Large intestine (tissue), 3 donors: Measurements from ENCODE around the gene PACSIN2. TPM values are rescaled to one million over a fixed set of nuclear protein-coding genes. Genes with fewer than 3 reads are reported as not detected.
"Not testable (repeated sequence)": the region's sequence is repeated elsewhere in the genome, so short reads cannot be mapped to it uniquely, and the experiment has no call there.

Source experiments
- DNase-seq, 2 donors: peaks; one replicate each; pipeline versions ENCODE4 v3.0.0 to v3.0.0-alpha.2; 2013
- H3K27ac ChIP-seq: one replicate; pipeline ENCODE4 v1.5.1; 2013; ENCODE audit warnings: low read length
- H3K27me3 ChIP-seq: 2 replicates; pipeline ENCODE4 v1.6.1; 2013; ENCODE audit warnings: low read length; ENCODE audit not compliant: control insufficient read depth, insufficient read depth
- H3K36me3 ChIP-seq: 2 replicates; pipeline ENCODE4 v1.6.1; 2013; ENCODE audit warnings: low read length; ENCODE audit not compliant: control insufficient read depth, insufficient read depth
- H3K4me1 ChIP-seq: one replicate; pipeline ENCODE4 v1.6.1; 2013; ENCODE audit warnings: low read length; ENCODE audit not compliant: control insufficient read depth, insufficient read depth
- H3K4me3 ChIP-seq: one replicate; pipeline ENCODE4 v1.5.1; 2013; ENCODE audit warnings: low read length
- H3K9me3 ChIP-seq: one replicate; pipeline ENCODE4 v1.6.1; 2013; ENCODE audit warnings: mild to moderate bottlenecking, low read depth, low read length, moderate library complexity; ENCODE audit not compliant: control insufficient read depth
- WGBS: methylation state at CpG from one replicate; pipeline ENCODE4 v1.1.5; 2013; ENCODE audit warnings: low lambda C conversion rate; ENCODE audit not compliant: insufficient coverage; 5-methylcytosine and 5-hydroxymethylcytosine counted together
- polyA plus RNA-seq: library from polyadenylated mRNA; unstranded; fragments of 120-200 nt; gene quantifications from one replicate; pipeline ENCODE4 v1.2.1, GENCODE V29; 2013

PACSIN2 gene
- polyA plus RNA-seq, 1 donor, result 51.5 TPM

- no CpG with 5 or more reads among the region's 13 CpGs for WGBS
- H3K27me3 ChIP-seq, result no peaks in the 10 kb centered on the region
- H3K9me3 ChIP-seq, result no peaks in the 10 kb centered on the region
- H3K4me3 ChIP-seq, result peak overlapping the region; percentile 21
- H3K36me3 ChIP-seq, result no peaks in the 10 kb centered on the region
- peaks cover 53% of the 10 kb centered on the region for H3K4me1 ChIP-seq
- H3K27ac ChIP-seq, result peak overlapping the region; percentile 53
- DNase-seq, result peak; percentile 87 to 95
Observed at GRCh38 chr22:42959576-42960509, 55.1 kb downstream of the PACSIN2 start.

DNA sequence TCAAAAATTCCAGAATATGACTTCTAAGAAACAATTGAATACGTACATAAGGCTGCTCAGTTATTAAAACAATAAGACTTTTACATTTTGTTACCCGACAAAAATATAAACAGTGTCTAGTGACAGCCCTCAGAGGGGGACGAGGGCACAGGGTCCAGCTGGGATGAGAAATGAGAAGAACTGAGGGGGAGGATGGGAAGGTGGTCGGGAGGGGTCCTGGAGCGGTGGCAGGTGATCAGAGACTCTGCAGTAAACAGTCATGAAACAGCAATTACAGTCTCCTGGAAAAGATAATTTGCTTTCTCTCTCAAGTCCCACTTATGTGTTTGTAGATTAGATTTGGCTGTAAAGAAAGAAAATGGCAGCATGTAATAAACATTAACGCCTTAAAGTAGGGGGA is 56.0 kb downstream of the PACSIN2 start:
- Histone ChIP-seq H3K36me3 (no peaks in the 10 kb centered on the region), H3K9me3 (no peaks in the 10 kb centered on the region), H3K4me3 (peak overlapping the region; percentile 21), H3K27ac (peak overlapping the region; percentile 53), H3K4me1 (peaks cover 53% of the 10 kb centered on the region), H3K27me3 (no peaks in the 10 kb centered on the region)
- 17% methylated on average over 2 of the region's 6 CpGs for WGBS
- no peak for DNase-seq

GRCh38 chr22:42957958-42958357 is 57.0 kb downstream of the PACSIN2 start:
- H3K4me1 ChIP-seq, result peaks cover 51% of the 10 kb centered on the region
- no peaks in the 10 kb centered on the region for H3K9me3 ChIP-seq
- no peaks in the 10 kb centered on the region for H3K36me3 ChIP-seq
- DNase-seq, result peak in 1 of 2 donors; percentile 55
- H3K27me3 ChIP-seq, result no peaks in the 10 kb centered on the region
- H3K27ac ChIP-seq, result peak overlapping the region; percentile 53
- 41% methylated on average over 3 of the region's 7 CpGs for WGBS
- H3K4me3 ChIP-seq, result no peak overlapping the region

DNA sequence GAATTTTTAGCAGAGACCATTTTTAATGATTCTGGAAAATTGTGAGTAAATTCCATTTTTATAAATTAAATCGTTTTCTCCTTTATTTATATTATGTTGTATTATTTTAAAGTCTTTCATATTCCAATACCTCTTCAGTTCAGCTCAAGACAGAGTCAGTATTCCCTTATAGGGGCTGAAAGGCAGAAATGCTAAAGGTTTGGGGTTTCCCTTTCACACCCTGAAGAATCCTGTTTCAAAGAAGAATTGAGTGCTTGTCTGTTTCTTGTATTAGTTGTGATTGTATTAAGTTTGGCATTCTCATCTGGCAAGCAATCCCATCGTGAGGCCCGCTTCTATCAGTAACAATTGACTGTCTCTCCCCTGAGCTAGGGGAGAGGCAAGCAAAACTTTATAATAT is 57.4 kb downstream of the PACSIN2 start:
- no peak for DNase-seq
- Histone ChIP-seq H3K9me3 (no peaks in the 10 kb centered on the region), H3K4me1 (peaks cover 47% of the 10 kb centered on the region), H3K36me3 (no peaks in the 10 kb centered on the region), H3K27me3 (no peaks in the 10 kb centered on the region), H3K4me3 (no peak overlapping the region), H3K27ac (peak overlapping the region; percentile 6)
- no CpG with 5 or more reads among the region's 3 CpGs for WGBS

DNA sequence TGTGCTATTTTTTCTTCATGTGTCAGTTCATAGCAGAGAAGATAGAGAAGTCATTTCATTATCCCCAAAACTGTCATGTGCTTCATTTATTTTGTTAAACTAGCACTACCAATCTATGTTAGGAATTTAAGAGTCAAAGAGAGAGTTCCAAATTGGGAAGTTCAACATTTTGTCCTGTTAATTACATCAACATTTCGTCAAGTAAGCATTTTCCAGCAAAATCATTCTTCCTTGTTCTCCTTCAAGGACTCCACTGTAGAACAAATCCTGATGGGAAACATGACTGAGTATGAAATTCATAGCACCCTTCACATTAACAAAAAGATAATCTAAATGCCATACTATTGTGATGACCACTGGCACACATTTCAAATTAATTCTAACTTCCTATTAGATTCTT is 59.1 kb downstream of the PACSIN2 start:
- no peak overlapping the region for H3K4me3 ChIP-seq
- H3K36me3 ChIP-seq, result no peaks in the 10 kb centered on the region
- H3K9me3 ChIP-seq, result no peaks in the 10 kb centered on the region
- no peak overlapping the region for H3K27ac ChIP-seq
- no peaks in the 10 kb centered on the region for H3K27me3 ChIP-seq
- 100% methylated on average over 1 of the region's 1 CpG for WGBS
- peaks cover 34% of the 10 kb centered on the region for H3K4me1 ChIP-seq
- DNase-seq, result no peak

- DNase-seq, result no peak
- WGBS, result 93% methylated on average over 7 of the region's 8 CpGs
- Histone ChIP-seq H3K4me1 (peaks cover 27% of the 10 kb centered on the region), H3K9me3 (no peaks in the 10 kb centered on the region), H3K36me3 (no peaks in the 10 kb centered on the region), H3K4me3 (no peak overlapping the region), H3K27me3 (no peaks in the 10 kb centered on the region), H3K27ac (no peak overlapping the region)
Observed at GRCh38 chr22:42955087-42955635, 59.8 kb downstream of the PACSIN2 start.

- DNase-seq, result peak in 1 of 2 donors; percentile 54
- not testable (repeated sequence) for H3K9me3 ChIP-seq, H3K36me3 ChIP-seq, H3K27ac ChIP-seq, H3K27me3 ChIP-seq, H3K4me3 ChIP-seq
- H3K4me1 ChIP-seq, result peaks cover 19% of the 10 kb centered on the region
- WGBS, result no CpG with 5 or more reads among the region's 6 CpGs
Observed at GRCh38 chr22:42953751-42954150, 61.2 kb downstream of the PACSIN2 start.

GRCh38 chr22:42951093-42951710 is 63.7 kb downstream of the PACSIN2 start:
- H3K27ac ChIP-seq, result no peak overlapping the region
- no peak overlapping the region for H3K4me3 ChIP-seq
- no peak for DNase-seq
- H3K9me3 ChIP-seq, result no peaks in the 10 kb centered on the region
- no CpG with 5 or more reads among the region's 13 CpGs for WGBS
- no peaks in the 10 kb centered on the region for H3K27me3 ChIP-seq
- H3K36me3 ChIP-seq, result peaks cover 11% of the 10 kb centered on the region
- H3K4me1 ChIP-seq, result peaks cover 22% of the 10 kb centered on the region

- H3K27ac ChIP-seq, result no peak overlapping the region
- H3K27me3 ChIP-seq, result no peaks in the 10 kb centered on the region
- peaks cover 22% of the 10 kb centered on the region for H3K4me1 ChIP-seq
- H3K36me3 ChIP-seq, result peaks cover 11% of the 10 kb centered on the region
- H3K4me3 ChIP-seq, result no peak overlapping the region
- no CpG with 5 or more reads among the region's 5 CpGs for WGBS
- DNase-seq, result no peak
- H3K9me3 ChIP-seq, result no peaks in the 10 kb centered on the region
Observed at GRCh38 chr22:42950281-42950680, 64.7 kb downstream of the PACSIN2 start.

DNA sequence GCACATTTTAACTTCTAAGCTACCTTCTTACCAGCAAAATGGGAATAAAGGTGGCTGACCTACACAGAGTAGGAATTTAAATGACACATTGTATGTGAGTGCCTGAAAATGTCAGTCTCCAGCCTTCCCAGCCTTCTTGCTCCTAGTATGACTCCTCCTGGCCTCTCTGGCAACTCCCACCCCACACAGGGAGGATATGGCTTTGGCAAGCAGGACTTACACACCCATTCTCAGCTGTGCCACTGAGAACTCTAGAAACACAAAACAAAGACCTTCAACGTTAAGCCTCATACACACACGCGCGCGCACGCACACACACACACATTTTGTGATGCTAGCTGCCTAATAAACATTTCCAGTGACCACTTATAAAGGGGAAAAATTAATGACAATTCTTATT is 65.8 kb downstream of the PACSIN2 start:
- DNase-seq, result no peak
- Histone ChIP-seq H3K27me3 (no peaks in the 10 kb centered on the region), H3K36me3 (peaks cover 11% of the 10 kb centered on the region), H3K9me3 (no peaks in the 10 kb centered on the region), H3K4me1 (peaks cover 22% of the 10 kb centered on the region), H3K27ac (no peak overlapping the region), H3K4me3 (no peak overlapping the region)
- WGBS, result no CpG with 5 or more reads among the region's 6 CpGs
